Bronchial epithelial cell (primary cell): ENCODE results near the gene PDSS2. TPM values are rescaled to one million over a fixed set of nuclear protein-coding genes. Genes with fewer than 3 reads are reported as not detected.

ENCODE experiments used
- DNase-seq: peaks from one replicate; pipeline ENCODE4 v3.0.0-alpha.2; 2010; ENCODE audit warnings: low read depth
- FAIRE-seq: peaks from 2 replicates; lab custom pipeline; 2011; peaks lifted over from hg19 to GRCh38; lab: Jason Lieb, UNC
- H3K27me3 ChIP-seq: 2 replicates; pipeline ENCODE4 v1.5.1; 2011; ENCODE audit warnings: low read length; ENCODE audit not compliant: control insufficient read depth, insufficient read depth
- H3K36me3 ChIP-seq: 2 replicates; pipeline ENCODE4 v1.5.1; 2011; ENCODE audit warnings: low read length; ENCODE audit not compliant: control insufficient read depth, insufficient read depth
- H3K4me3 ChIP-seq: 2 replicates; pipeline ENCODE4 v1.5.1; 2011; ENCODE audit warnings: mild to moderate bottlenecking, low read depth, low read length, control low read depth
- total RNA-seq: library from RNA; depleted of rRNA; stranded (reverse); fragments of >200 nt; gene quantifications from 2 replicates; pipeline ENCODE4 v1.2.1, GENCODE V29; 2014
- TF ChIP-seq, protein P1 (sequence below): IDR thresholded peaks from 2 replicates; pipeline ENCODE4 v1.5.1; 2011; ENCODE audit warnings: mild to moderate bottlenecking, moderate library complexity, low read length, control low read depth, inconsistent platforms; ENCODE audit not compliant: insufficient read depth, severe bottlenecking

PDSS2 gene
- total RNA-seq, 1 donor from 2014 or later, result 18.2 TPM

DNA sequence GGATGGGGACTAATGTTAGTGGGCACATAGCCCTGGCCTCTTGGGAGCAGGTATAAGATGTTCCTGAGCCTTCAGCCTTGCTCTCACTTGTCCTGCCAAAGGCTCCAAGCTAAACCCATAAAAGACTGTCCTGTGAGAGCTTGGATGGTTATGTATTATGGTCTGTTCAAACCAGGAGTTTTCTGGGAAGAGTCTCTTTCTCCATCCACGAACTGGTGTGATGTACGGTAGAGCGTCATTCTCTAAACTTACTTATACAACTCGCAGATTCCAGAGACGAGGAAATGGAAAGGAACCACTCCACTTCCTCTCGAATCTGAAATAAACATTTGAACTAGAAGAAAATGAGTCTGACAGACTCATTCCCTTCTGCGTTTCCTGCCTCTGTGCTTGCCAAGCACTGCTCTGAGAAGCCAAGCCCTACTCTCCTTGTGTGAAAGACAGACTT, 35.9 kb upstream of the PDSS2 start:
- no peak for FAIRE-seq
- no peaks in the 10 kb centered on the region for H3K36me3 ChIP-seq
- peak; percentile 43 for DNase-seq
- H3K4me3 ChIP-seq, result no peak overlapping the region
- TF ChIP-seq, protein P1, sequence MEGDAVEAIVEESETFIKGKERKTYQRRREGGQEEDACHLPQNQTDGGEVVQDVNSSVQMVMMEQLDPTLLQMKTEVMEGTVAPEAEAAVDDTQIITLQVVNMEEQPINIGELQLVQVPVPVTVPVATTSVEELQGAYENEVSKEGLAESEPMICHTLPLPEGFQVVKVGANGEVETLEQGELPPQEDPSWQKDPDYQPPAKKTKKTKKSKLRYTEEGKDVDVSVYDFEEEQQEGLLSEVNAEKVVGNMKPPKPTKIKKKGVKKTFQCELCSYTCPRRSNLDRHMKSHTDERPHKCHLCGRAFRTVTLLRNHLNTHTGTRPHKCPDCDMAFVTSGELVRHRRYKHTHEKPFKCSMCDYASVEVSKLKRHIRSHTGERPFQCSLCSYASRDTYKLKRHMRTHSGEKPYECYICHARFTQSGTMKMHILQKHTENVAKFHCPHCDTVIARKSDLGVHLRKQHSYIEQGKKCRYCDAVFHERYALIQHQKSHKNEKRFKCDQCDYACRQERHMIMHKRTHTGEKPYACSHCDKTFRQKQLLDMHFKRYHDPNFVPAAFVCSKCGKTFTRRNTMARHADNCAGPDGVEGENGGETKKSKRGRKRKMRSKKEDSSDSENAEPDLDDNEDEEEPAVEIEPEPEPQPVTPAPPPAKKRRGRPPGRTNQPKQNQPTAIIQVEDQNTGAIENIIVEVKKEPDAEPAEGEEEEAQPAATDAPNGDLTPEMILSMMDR, result no peak
- H3K27me3 ChIP-seq, result no peaks in the 10 kb centered on the region

DNA sequence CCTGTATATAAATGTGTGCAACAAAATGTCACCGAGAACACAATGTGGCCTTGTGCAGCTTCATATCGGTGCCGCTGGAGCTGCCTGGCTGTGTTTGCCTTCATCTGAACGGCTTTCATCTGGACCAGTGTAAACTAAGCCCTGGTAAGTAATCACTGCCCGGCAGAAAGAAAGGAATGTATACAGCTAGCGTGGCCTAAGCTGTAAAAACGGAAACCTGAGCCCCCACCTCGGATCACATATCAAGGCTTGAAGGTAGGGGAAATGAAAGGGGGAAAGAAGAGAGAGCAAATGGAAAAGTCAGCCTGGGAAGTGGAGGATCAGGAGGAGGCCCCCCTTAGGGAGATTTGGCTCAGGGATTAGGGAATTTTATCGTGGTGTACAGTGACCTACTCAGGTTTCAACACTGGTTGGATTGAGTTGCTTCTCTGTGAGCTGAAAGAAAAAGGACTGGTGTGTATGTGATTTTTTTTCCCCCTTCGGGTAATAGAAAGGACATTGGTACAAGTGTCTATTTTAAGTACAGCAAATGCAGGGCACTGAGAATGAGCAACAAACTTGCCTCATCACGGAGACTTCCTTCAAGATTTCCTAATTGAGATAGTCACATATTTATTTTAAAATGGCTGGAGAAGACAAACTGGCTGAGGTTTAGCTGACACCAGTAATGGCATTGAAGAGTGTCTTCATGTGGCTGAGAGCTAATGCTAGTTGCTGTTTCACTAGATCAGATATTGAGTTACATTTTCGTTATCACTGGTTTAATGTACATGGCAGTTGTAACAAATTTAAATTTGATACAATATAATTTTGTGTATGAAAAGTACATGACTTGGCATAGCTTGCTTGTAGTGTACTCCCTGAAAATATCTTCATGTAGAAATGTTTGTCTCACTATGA, 34.0 kb upstream of the PDSS2 start:
- H3K36me3 ChIP-seq, result no peaks in the 10 kb centered on the region
- FAIRE-seq (no peak), DNase-seq (peak; percentile 58)
- H3K4me3 ChIP-seq, result no peak overlapping the region
- no peaks in the 10 kb centered on the region for H3K27me3 ChIP-seq
- TF ChIP-seq, protein P1, result no peak

GRCh38 chr6:107491760-107492660, 32.6 kb upstream of the PDSS2 start:
- FAIRE-seq, result no peak
- TF ChIP-seq, protein P1, result no peak
- H3K36me3 ChIP-seq, result no peaks in the 10 kb centered on the region
- no peak for DNase-seq
- no peaks in the 10 kb centered on the region for H3K27me3 ChIP-seq
- H3K4me3 ChIP-seq, result no peak overlapping the region

DNA sequence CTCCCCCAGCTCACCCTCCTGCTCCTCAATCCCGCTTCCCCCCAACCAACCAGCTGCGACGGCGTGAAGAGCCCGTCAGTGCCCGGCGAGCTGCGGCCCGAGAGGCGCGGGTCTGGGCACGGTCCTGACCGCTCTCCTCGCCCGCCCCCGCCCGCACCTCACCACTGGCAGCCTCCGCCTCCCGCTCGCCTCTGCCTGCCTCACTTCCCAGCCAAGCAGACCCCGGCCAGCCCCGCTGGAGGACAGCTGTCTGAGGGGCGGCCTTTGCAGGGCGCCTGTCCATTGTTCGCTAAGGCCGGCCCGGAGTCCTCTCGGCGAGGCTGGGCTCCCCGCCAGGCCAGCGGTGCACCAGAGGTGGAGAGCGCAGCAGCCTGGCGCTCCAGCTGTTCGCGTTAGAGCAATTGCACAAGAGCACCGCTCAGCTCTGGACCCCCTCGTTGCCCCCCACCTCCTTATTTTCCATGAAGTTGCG, 31.8 kb upstream of the PDSS2 start:
- TF ChIP-seq, protein P1, result no peak
- Histone ChIP-seq H3K4me3 (peak overlapping the region; percentile 44), H3K36me3 (no peaks in the 10 kb centered on the region), H3K27me3 (no peaks in the 10 kb centered on the region)
- DNase-seq (no peak), FAIRE-seq (no peak)

- no peaks in the 10 kb centered on the region for H3K36me3 ChIP-seq
- TF ChIP-seq, protein P1, result no peak
- DNase-seq (no peak), FAIRE-seq (no peak)
- H3K27me3 ChIP-seq, result no peaks in the 10 kb centered on the region
- H3K4me3 ChIP-seq, result peak overlapping the region; percentile 44
Observed at GRCh38 chr6:107490566-107491137, 31.3 kb upstream of the PDSS2 start.
